Measurements from ENCODE around the gene ACE. TPM values are rescaled to one million over a fixed set of nuclear protein-coding genes. Genes with fewer than 3 reads are reported as not detected.

Gene ACE
- total RNA-seq, 1 donor from 2014 or later: 14.0 TPM

GRCh38 chr17:63500543-63501390, 23.9 kb downstream of the ACE start:
- DNase-seq (ENCODE audit: low spot score) (no peak), ATAC-seq (no peak)
- intact Hi-C loops (cut with DNase I): no loop called here

GRCh38 chr17:63503341-63503705, 26.5 kb downstream of the ACE start:
- intact Hi-C loops (cut with DNase I): no loop called here
- ATAC-seq (no peak), DNase-seq (ENCODE audit: low spot score) (no peak)

- no peak for DNase-seq (ENCODE audit: low spot score)
- intact Hi-C loops (cut with DNase I): no loop called here
- ATAC-seq: no peak
Observed at GRCh38 chr17:63504261-63504660, 27.4 kb downstream of the ACE start.

GRCh38 chr17:63505341-63505740, 28.5 kb downstream of the ACE start:
- ATAC-seq (no peak), DNase-seq (ENCODE audit: low spot score) (no peak)
- intact Hi-C loops (cut with DNase I): no loop called here

GRCh38 chr17:63506627-63507026, 29.8 kb downstream of the ACE start:
- intact Hi-C loops (cut with DNase I): no loop called here
- ATAC-seq: no peak
- DNase-seq (ENCODE audit: low spot score): no peak

- ATAC-seq: no peak
- no peak for DNase-seq (ENCODE audit: low spot score)
- intact Hi-C loops (cut with DNase I): no loop called here
Observed at GRCh38 chr17:63511331-63511730, 34.5 kb downstream of the ACE start.

- no peak for DNase-seq (ENCODE audit: low spot score)
- intact Hi-C loops (cut with DNase I): no loop called here
- ATAC-seq: no peak
Observed at GRCh38 chr17:63512388-63512787, 35.5 kb downstream of the ACE start.

- intact Hi-C loops (cut with DNase I): no loop called here
- ATAC-seq (no peak), DNase-seq (ENCODE audit: low spot score) (no peak)
Observed at GRCh38 chr17:63512896-63513644, 36.2 kb downstream of the ACE start.

GRCh38 chr17:63514477-63514876, 37.6 kb downstream of the ACE start:
- ATAC-seq: no peak
- no peak for DNase-seq (ENCODE audit: low spot score)
- intact Hi-C loops (cut with DNase I): no loop called here

- DNase-seq (ENCODE audit: low spot score) (no peak), ATAC-seq (no peak)
- intact Hi-C loops (cut with DNase I): no loop called here
Observed at GRCh38 chr17:63514974-63515373, 38.1 kb downstream of the ACE start.

- intact Hi-C loops (cut with DNase I): no loop called here
- DNase-seq (ENCODE audit: low spot score): no peak
- ATAC-seq: no peak
Observed at GRCh38 chr17:63515426-63515825, 38.6 kb downstream of the ACE start.

- ATAC-seq: no peak
- DNase-seq (ENCODE audit: low spot score): no peak
- intact Hi-C loops (cut with DNase I): no loop called here
Observed at GRCh38 chr17:63516910-63517824, 40.3 kb downstream of the ACE start.

- ATAC-seq (no peak), DNase-seq (ENCODE audit: low spot score) (no peak)
- intact Hi-C loops (cut with DNase I): no loop called here
Observed at GRCh38 chr17:63517825-63518534, 41.1 kb downstream of the ACE start.

- intact Hi-C loops (cut with DNase I): no loop called here
- ATAC-seq (no peak), DNase-seq (ENCODE audit: low spot score) (no peak)
Observed at GRCh38 chr17:63519116-63519881, 42.4 kb downstream of the ACE start.

- intact Hi-C loops (cut with DNase I): no loop called here
- no peak for DNase-seq (ENCODE audit: low spot score)
- no peak for ATAC-seq
Observed at GRCh38 chr17:63519972-63520882, 43.4 kb downstream of the ACE start.

- intact Hi-C loops (cut with DNase I): no loop called here
- no peak for ATAC-seq
- DNase-seq (ENCODE audit: low spot score): no peak
Observed at GRCh38 chr17:63523253-63523855, 46.5 kb downstream of the ACE start, which contains the start of gene KCNH6. Gene KCNH6, plus strand, starts transcription at chr17:63523358. Its CDS starts 56 bp downstream, at chr17:63523414.

- DNase-seq (ENCODE audit: low spot score) (no peak), ATAC-seq (no peak)
- intact Hi-C loops (cut with DNase I): no loop called here
Observed at GRCh38 chr17:63524051-63524450, 47.2 kb downstream of the ACE start.
